ENCODE data around the gene TMEM87B.
A peak's percentile ranks its signal among the peaks of the same experiment; 100 is the strongest.
"Not testable (repeated sequence)": the region's sequence is repeated elsewhere in the genome, so short reads cannot be mapped to it uniquely, and the experiment has no call there.

Gene TMEM87B

DNA sequence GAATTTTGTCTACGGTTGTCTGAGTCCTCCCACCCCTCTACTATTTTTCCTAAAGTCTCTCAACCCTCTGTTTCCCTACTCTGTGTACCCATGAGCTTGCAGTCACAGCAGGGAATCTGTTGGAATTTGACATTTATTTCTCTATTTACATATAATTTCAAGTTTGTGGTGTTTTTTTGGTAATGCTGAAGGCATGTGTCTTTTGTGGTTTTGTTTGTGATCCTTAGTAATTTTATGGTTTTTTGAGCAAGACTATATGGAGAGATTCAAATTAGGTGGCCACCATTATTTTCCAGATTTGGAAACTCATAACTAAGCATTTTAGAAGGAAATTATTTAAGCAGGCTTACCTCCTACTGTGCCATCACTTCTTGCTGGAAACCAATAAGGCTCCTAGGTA, 55.9 kb downstream of the TMEM87B start:
- no peak for DNase-seq
- Histone ChIP-seq H2BK5ac (ENCODE audit: low read depth, low read length, poor library complexity, severe bottlenecking) (no peak overlapping the region), H4K91ac (ENCODE audit: low read length) (no peak overlapping the region), H3K4ac (ENCODE audit: low read depth in 1 of 2, low read length in 2 of 2) (no peak overlapping the region), H3K14ac (ENCODE audit: low read length in 2 of 2) (no peak overlapping the region), H3K4me3 (ENCODE audit: insufficient read depth in 1 of 2, low read depth in 1 of 2, low read length in 2 of 2) (no peak overlapping the region), H3K18ac (ENCODE audit: low read depth in 1 of 2, low read length in 2 of 2) (no peak overlapping the region), H2BK120ac (ENCODE audit: low read depth, low read length) (no peak overlapping the region), H3K79me1 (replicated peaks; ENCODE audit: low read length, poor library complexity, severe bottlenecking) (peaks cover 6% of the 10 kb centered on the region), H3K36me3 (ENCODE audit: control insufficient read depth in 1 of 2, insufficient read depth in 2 of 2, low read depth in 1 of 2, low read length in 2 of 2) (peaks cover 13 to 76% of the 10 kb centered on the region in 2 experiments), H2AFZ (ENCODE audit: low read depth, low read length) (no peak overlapping the region), H3K9me3 (ENCODE audit: control insufficient read depth, low read length) (peaks cover 26% of the 10 kb centered on the region), H3K23ac (ENCODE audit: low read length in 2 of 2) (no peak overlapping the region), H3K27ac (ENCODE audit: low read length, poor library complexity, severe bottlenecking) (no peak overlapping the region), H2AK5ac (ENCODE audit: low read length, severe bottlenecking) (no peak overlapping the region), H3K27me3 (ENCODE audit: control insufficient read depth in 1 of 2, insufficient read depth in 1 of 2, low read length in 2 of 2) (no peaks in the 10 kb centered on the region), H3K4me2 (ENCODE audit: low read length, poor library complexity, severe bottlenecking) (no peak overlapping the region), H2BK12ac (ENCODE audit: low read length in 2 of 2) (no peak overlapping the region), H3K4me1 (ENCODE audit: control insufficient read depth, insufficient read depth, low read depth, low read length) (no peaks in the 10 kb centered on the region), H2BK15ac (ENCODE audit: low read depth, poor library complexity, severe bottlenecking) (no peak overlapping the region), H3K9ac (ENCODE audit: low read length) (no peak overlapping the region), H4K8ac (ENCODE audit: low read length) (no peak overlapping the region)
- WGBS, result 100% methylated on average over 1 of the region's 1 CpG

DNA sequence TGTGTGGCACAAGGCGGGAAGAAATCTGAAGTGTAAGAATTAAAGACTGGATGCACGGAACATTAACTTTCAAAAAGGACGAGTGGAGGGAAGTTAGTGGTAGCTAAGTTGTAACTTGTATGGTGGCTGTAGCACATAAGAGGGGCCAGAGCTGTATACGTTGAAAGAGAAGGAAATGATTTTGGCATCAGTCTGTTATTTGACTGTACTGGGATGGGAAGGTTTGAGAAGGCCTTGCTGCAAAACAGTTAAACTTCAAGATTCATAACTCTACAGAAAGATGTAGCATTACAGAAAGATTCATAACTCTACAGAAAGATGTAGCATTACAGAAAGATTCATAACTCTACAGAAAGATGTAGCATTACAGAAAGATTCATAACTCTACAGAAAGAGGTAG, 58.3 kb downstream of the TMEM87B start:
- H4K8ac ChIP-seq (ENCODE audit: low read length); H3K18ac ChIP-seq (ENCODE audit: low read depth in 1 of 2, low read length in 2 of 2); H2AFZ ChIP-seq (ENCODE audit: low read depth, low read length); H3K4me3 ChIP-seq (ENCODE audit: insufficient read depth in 1 of 2, low read depth in 1 of 2, low read length in 2 of 2); H2BK12ac ChIP-seq (ENCODE audit: low read length in 2 of 2); H3K27me3 ChIP-seq (ENCODE audit: control insufficient read depth in 1 of 2, insufficient read depth in 1 of 2, low read length in 2 of 2); H2BK120ac ChIP-seq (ENCODE audit: low read depth, low read length); H3K9ac ChIP-seq (ENCODE audit: low read length); DNase-seq; H3K14ac ChIP-seq (ENCODE audit: low read length in 2 of 2); H2AK5ac ChIP-seq (ENCODE audit: low read length, severe bottlenecking); H3K79me1 ChIP-seq (replicated peaks; ENCODE audit: low read length, poor library complexity, severe bottlenecking); H3K4ac ChIP-seq (ENCODE audit: low read depth in 1 of 2, low read length in 2 of 2); H4K91ac ChIP-seq (ENCODE audit: low read length); H2BK5ac ChIP-seq (ENCODE audit: low read depth, low read length, poor library complexity, severe bottlenecking); H2BK15ac ChIP-seq (ENCODE audit: low read depth, poor library complexity, severe bottlenecking); H3K4me1 ChIP-seq (ENCODE audit: control insufficient read depth, insufficient read depth, low read depth, low read length); H3K27ac ChIP-seq (ENCODE audit: low read length, poor library complexity, severe bottlenecking); H3K4me2 ChIP-seq (ENCODE audit: low read length, poor library complexity, severe bottlenecking); H3K23ac ChIP-seq (ENCODE audit: low read length in 2 of 2): not testable (repeated sequence)
- H3K9me3 ChIP-seq (ENCODE audit: control insufficient read depth, low read length), result peaks cover 19% of the 10 kb centered on the region
- H3K36me3 ChIP-seq (ENCODE audit: control insufficient read depth in 1 of 2, insufficient read depth in 2 of 2, low read depth in 1 of 2, low read length in 2 of 2), result peaks cover 17 to 77% of the 10 kb centered on the region in 2 experiments
- 96% methylated on average over 4 of the region's 4 CpGs for WGBS

DNA sequence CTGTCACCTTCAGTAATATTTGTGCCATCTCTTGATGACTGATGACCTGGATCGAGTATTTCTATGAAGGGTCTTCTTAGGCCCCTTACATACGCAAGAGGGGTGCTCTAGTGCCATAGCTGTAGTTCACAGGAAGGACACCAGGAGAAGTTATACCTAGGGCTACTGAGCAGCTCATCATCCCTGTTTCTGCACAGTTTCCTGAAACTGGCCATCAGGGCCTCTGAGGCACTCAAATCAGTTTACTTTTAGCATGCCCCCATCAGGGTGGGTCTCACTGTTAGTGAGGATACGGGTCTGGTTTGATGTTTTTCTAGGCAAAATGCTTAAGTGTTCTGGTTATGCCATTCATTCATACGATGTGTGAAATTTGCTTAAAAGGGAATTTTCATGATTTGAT, 63.1 kb downstream of the TMEM87B start:
- H2AFZ ChIP-seq (ENCODE audit: low read depth, low read length), result no peak overlapping the region
- H3K79me1 ChIP-seq (replicated peaks; ENCODE audit: low read length, poor library complexity, severe bottlenecking), result peaks cover 5% of the 10 kb centered on the region
- WGBS, result 93% methylated on average over 4 of the region's 4 CpGs
- H3K4me1 ChIP-seq (ENCODE audit: control insufficient read depth, insufficient read depth, low read depth, low read length), result no peaks in the 10 kb centered on the region
- H4K8ac ChIP-seq (ENCODE audit: low read length), result no peak overlapping the region
- no peak overlapping the region for H3K4ac ChIP-seq (ENCODE audit: low read depth in 1 of 2, low read length in 2 of 2)
- no peak for DNase-seq
- H2BK5ac ChIP-seq (ENCODE audit: low read depth, low read length, poor library complexity, severe bottlenecking), result no peak overlapping the region
- H3K23ac ChIP-seq (ENCODE audit: low read length in 2 of 2), result no peak overlapping the region
- no peak overlapping the region for H3K9ac ChIP-seq (ENCODE audit: low read length)
- H2BK120ac ChIP-seq (ENCODE audit: low read depth, low read length), result no peak overlapping the region
- H3K36me3 ChIP-seq (ENCODE audit: control insufficient read depth in 1 of 2, insufficient read depth in 2 of 2, low read depth in 1 of 2, low read length in 2 of 2), result peaks cover 10 to 40% of the 10 kb centered on the region in 2 experiments
- no peaks in the 10 kb centered on the region for H3K27me3 ChIP-seq (ENCODE audit: control insufficient read depth in 1 of 2, insufficient read depth in 1 of 2, low read length in 2 of 2)
- no peak overlapping the region for H3K14ac ChIP-seq (ENCODE audit: low read length in 2 of 2)
- no peaks in the 10 kb centered on the region for H3K9me3 ChIP-seq (ENCODE audit: control insufficient read depth, low read length)
- H3K27ac ChIP-seq (ENCODE audit: low read length, poor library complexity, severe bottlenecking), result no peak overlapping the region
- H4K91ac ChIP-seq (ENCODE audit: low read length), result no peak overlapping the region
- no peak overlapping the region for H2AK5ac ChIP-seq (ENCODE audit: low read length, severe bottlenecking)
- H2BK12ac ChIP-seq (ENCODE audit: low read length in 2 of 2), result no peak overlapping the region
- H2BK15ac ChIP-seq (ENCODE audit: low read depth, poor library complexity, severe bottlenecking), result no peak overlapping the region
- H3K4me3 ChIP-seq (ENCODE audit: insufficient read depth in 1 of 2, low read depth in 1 of 2, low read length in 2 of 2), result no peak overlapping the region
- H3K18ac ChIP-seq (ENCODE audit: low read depth in 1 of 2, low read length in 2 of 2), result no peak overlapping the region
- H3K4me2 ChIP-seq (ENCODE audit: low read length, poor library complexity, severe bottlenecking), result no peak overlapping the region

DNA sequence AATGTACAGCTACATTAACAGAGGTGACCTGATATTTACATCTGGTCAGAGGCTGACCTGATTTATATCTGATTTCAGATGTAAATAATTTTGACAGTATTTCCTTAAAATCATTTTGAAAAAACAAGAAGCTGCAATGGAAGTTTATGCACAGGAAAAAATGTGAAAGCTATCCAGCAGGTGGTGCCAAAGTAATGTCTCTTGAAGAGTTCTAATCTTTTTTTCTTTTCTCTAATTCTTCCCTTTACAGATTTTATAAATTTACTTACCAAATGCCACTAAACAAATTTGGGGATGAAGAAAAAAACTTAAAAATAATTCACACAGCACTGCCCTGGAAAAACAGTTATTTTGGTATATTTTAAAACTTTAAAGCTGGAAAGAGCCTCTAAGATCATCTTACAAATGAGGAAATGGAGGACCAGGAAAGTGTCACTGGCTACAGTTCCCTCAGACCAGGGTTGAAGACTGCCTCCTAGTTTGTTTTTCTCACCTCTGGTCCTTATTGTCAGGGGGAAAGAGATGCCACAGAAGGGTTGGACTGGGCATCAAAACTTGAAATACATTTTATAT, 66.7 kb downstream of the TMEM87B start:
- no peak overlapping the region for H2BK15ac ChIP-seq (ENCODE audit: low read depth, poor library complexity, severe bottlenecking)
- peak overlapping the region; percentile 15 for H3K9ac ChIP-seq (ENCODE audit: low read length)
- no peak overlapping the region for H2BK5ac ChIP-seq (ENCODE audit: low read depth, low read length, poor library complexity, severe bottlenecking)
- no peak overlapping the region for H3K4me2 ChIP-seq (ENCODE audit: low read length, poor library complexity, severe bottlenecking)
- no peaks in the 10 kb centered on the region for H3K27me3 ChIP-seq (ENCODE audit: control insufficient read depth in 1 of 2, insufficient read depth in 1 of 2, low read length in 2 of 2)
- H4K8ac ChIP-seq (ENCODE audit: low read length), result no peak overlapping the region
- no peak overlapping the region for H3K4ac ChIP-seq (ENCODE audit: low read depth in 1 of 2, low read length in 2 of 2)
- no peaks in the 10 kb centered on the region for H3K9me3 ChIP-seq (ENCODE audit: control insufficient read depth, low read length)
- H2AK5ac ChIP-seq (ENCODE audit: low read length, severe bottlenecking), result no peak overlapping the region
- no peak overlapping the region for H2BK12ac ChIP-seq (ENCODE audit: low read length in 2 of 2)
- H3K79me1 ChIP-seq (replicated peaks; ENCODE audit: low read length, poor library complexity, severe bottlenecking), result peaks cover 3% of the 10 kb centered on the region
- H3K36me3 ChIP-seq (ENCODE audit: control insufficient read depth in 1 of 2, insufficient read depth in 2 of 2, low read depth in 1 of 2, low read length in 2 of 2), result peaks cover 11 to 27% of the 10 kb centered on the region in 2 experiments
- H2BK120ac ChIP-seq (ENCODE audit: low read depth, low read length), result no peak overlapping the region
- H4K91ac ChIP-seq (ENCODE audit: low read length), result no peak overlapping the region
- peak; percentile 58 for DNase-seq
- no peak overlapping the region for H3K14ac ChIP-seq (ENCODE audit: low read length in 2 of 2)
- no peak overlapping the region for H2AFZ ChIP-seq (ENCODE audit: low read depth, low read length)
- H3K27ac ChIP-seq (ENCODE audit: low read length, poor library complexity, severe bottlenecking), result no peak overlapping the region
- no peaks in the 10 kb centered on the region for H3K4me1 ChIP-seq (ENCODE audit: control insufficient read depth, insufficient read depth, low read depth, low read length)
- no peak overlapping the region for H3K18ac ChIP-seq (ENCODE audit: low read depth in 1 of 2, low read length in 2 of 2)
- H3K4me3 ChIP-seq (ENCODE audit: insufficient read depth in 1 of 2, low read depth in 1 of 2, low read length in 2 of 2), result no peak overlapping the region
- no peak overlapping the region for H3K23ac ChIP-seq (ENCODE audit: low read length in 2 of 2)
